Measurements from ENCODE around the gene SRGAP2.
"Not testable (repeated sequence)": the region's sequence is repeated elsewhere in the genome, so short reads cannot be mapped to it uniquely, and the experiment has no call there.

SRGAP2 gene

GRCh38 chr1:206250953-206251681, 47.8 kb downstream of the SRGAP2 start:
- DNase-seq (ENCODE audit: low read depth) = not testable (repeated sequence)

DNA sequence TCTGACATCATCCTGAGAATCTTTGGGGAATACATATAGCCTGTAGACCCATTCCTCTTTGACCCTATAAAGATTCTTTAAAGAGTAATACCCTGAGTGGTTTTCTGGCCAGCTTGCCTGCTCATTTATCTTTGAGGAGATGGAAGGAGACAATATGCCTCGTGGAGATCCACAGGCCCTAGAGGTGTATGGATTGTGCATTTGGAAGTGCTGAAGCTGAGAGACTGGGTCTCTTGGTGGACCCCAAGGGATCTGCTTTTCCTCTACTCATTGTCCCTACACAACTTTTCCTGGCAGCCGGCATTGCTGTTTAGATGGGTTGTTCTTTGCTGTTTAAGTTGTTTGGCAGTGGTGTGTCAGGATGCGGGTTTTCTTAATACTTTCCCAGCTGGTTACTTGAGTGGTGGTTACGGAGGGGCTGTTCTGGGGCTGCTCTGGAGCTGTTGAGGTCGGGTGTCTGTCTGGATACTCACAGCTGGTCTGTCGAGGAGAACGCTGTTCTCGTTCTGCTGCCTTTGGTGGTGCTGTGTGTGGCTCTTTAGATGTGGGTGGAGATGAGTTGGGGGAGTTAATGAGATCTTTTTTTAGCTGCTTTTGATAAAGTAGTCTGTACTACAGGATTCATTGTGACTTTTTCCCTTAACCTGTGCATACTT, 49.5 kb downstream of the SRGAP2 start:
- not testable (repeated sequence) for DNase-seq (ENCODE audit: low read depth)
